Keratinocyte (primary cell): ENCODE measurements around the gene ABCD3. TPM values are rescaled to one million over a fixed set of nuclear protein-coding genes. Genes with fewer than 3 reads are reported as not detected.

Experiments
- DNase-seq: peaks from one replicate; pipeline ENCODE4 v3.0.0-alpha.2; 2011; ENCODE audit warnings: low read depth, missing footprints, low spot score
- FAIRE-seq: peaks from 2 replicates; lab custom pipeline; 2011; peaks lifted over from hg19 to GRCh38; lab: Jason Lieb, UNC
- H2AFZ ChIP-seq: 2 replicates; pipeline ENCODE4 v1.6.0; 2012; ENCODE audit warnings: low read length, control low read depth, inconsistent platforms; ENCODE audit not compliant: control insufficient read depth
- H3K27ac ChIP-seq: 2 replicates; pipeline ENCODE4 v1.5.1; 2011; ENCODE audit warnings: low read length; ENCODE audit not compliant: control insufficient read depth, insufficient read depth
- H3K27me3 ChIP-seq: 3 replicates; pipeline ENCODE4 v1.6.0; 2011; ENCODE audit warnings: low read length; ENCODE audit not compliant: control insufficient read depth, insufficient read depth; ENCODE audit errors: extremely low read depth
- H3K36me3 ChIP-seq, 2 experiments: 2 replicates in 1 of 2; 3 replicates in 1 of 2; pipeline ENCODE4 v1.5.1; 2011; ENCODE audit warnings: low read length in 2 of 2, mild to moderate bottlenecking in 1 of 2; ENCODE audit not compliant: control insufficient read depth in 2 of 2, insufficient read depth in 2 of 2; ENCODE audit errors: extremely low read depth in 1 of 2
- H3K4me1 ChIP-seq: 3 replicates; pipeline ENCODE4 v1.5.1; 2011; ENCODE audit warnings: low read length; ENCODE audit not compliant: control insufficient read depth, insufficient read depth; ENCODE audit errors: extremely low read depth
- H3K4me2 ChIP-seq: 3 replicates; pipeline ENCODE4 v1.6.0; 2011; ENCODE audit warnings: low read depth, low read length; ENCODE audit not compliant: control insufficient read depth, insufficient read depth; ENCODE audit errors: extremely low read depth
- H3K4me3 ChIP-seq, 3 experiments: fragments of 200-600 bp in 1 of 3; sonication (generic) in 1 of 3; 2 replicates in 2 of 3; 3 replicates in 1 of 3; pipeline ENCODE4 v1.5.1; 2011 to 2016; ENCODE audit warnings: low read length in 3 of 3, mild to moderate bottlenecking in 3 of 3, control low read depth in 2 of 3, inconsistent platforms in 1 of 3, low read depth in 1 of 3, mixed read lengths in 1 of 3, mixed run types in 1 of 3, moderate library complexity in 1 of 3; ENCODE audit not compliant: control insufficient read depth in 2 of 3, insufficient read depth in 2 of 3; ENCODE audit errors: extremely low read depth in 1 of 3
- H3K79me2 ChIP-seq: 2 replicates; pipeline ENCODE4 v1.6.0; 2012; ENCODE audit warnings: low read length; ENCODE audit not compliant: control insufficient read depth, insufficient read depth
- H3K9ac ChIP-seq: 3 replicates; pipeline ENCODE4 v1.6.0; 2011; ENCODE audit warnings: low read length; ENCODE audit not compliant: control insufficient read depth, insufficient read depth; ENCODE audit errors: extremely low read depth
- H3K9me1 ChIP-seq: 3 replicates; pipeline ENCODE4 v1.6.0; 2011; ENCODE audit warnings: low read length; ENCODE audit not compliant: control insufficient read depth, insufficient read depth; ENCODE audit errors: extremely low read depth
- H3K9me3 ChIP-seq: 2 replicates; pipeline ENCODE4 v1.5.1; 2012; ENCODE audit warnings: low read depth, low read length; ENCODE audit not compliant: control insufficient read depth
- H4K20me1 ChIP-seq: 3 replicates; pipeline ENCODE4 v1.6.0; 2011; ENCODE audit warnings: low read length; ENCODE audit not compliant: control insufficient read depth, insufficient read depth; ENCODE audit errors: extremely low read depth
- CTCF ChIP-seq, 3 experiments: IDR thresholded peaks in 1 of 3; conservative IDR thresholded peaks in 1 of 3; optimal IDR thresholded peaks in 1 of 3; 2 replicates in 2 of 3; 3 replicates in 1 of 3; pipeline versions ENCODE3 to v1.5.1; 2011; ENCODE audit warnings: low read length in 3 of 3, mild to moderate bottlenecking in 3 of 3, moderate library complexity in 2 of 3, control low read depth in 1 of 3, inconsistent platforms in 1 of 3; ENCODE audit not compliant: insufficient read depth in 2 of 3; ENCODE audit errors: extremely low read depth in 1 of 3
- EZH2 ChIP-seq: IDR thresholded peaks from one replicate; pipeline ENCODE4 v1.6.1; 2012; ENCODE audit warnings: inconsistent platforms, mild to moderate bottlenecking, low read length, moderate library complexity
- dilution Hi-C: fragments of 300-500 bp; cut with MboI; formaldehyde crosslinking; loops from one replicate; pipeline ENCODE4 v1.7.0; 2020; ENCODE audit warnings: low sequenced_read_pairs; ENCODE audit not compliant: extremely low pct_ligation_motif_present
- polyA plus RNA-seq, 5 experiments: library from polyadenylated mRNA; depleted of rRNA in 3 of 5; stranded (reverse) in 3 of 5; stranded (forward) in 1 of 5; unstranded in 1 of 5; fragments of >200 nt; gene quantifications; 1 replicate in 1 of 5; 2 replicates in 3 of 5; 3 replicates in 1 of 5; pipeline versions ENCODE4 v1.2.1 to v1.2.3, GENCODE V29; 2011 to 2012; ENCODE audit warnings: missing spikeins in 2 of 5, low read depth in 1 of 5, low replicate concordance in 1 of 5

ABCD3 gene
- polyA plus RNA-seq, 1 donor (not counting 4 experiments of a cell fraction or from before 2014, with no cell fraction given), result 34.9 TPM

- Histone ChIP-seq H3K27ac (peak overlapping the region; percentile 59), H4K20me1 (peaks cover 46% of the 10 kb centered on the region), H3K4me3 (peak overlapping the region; percentile 77 to 91 (median 82)), H3K9me1 (no peaks in the 10 kb centered on the region), H3K79me2 (peaks cover 60% of the 10 kb centered on the region), H3K27me3 (no peaks in the 10 kb centered on the region), H2AFZ (no peak overlapping the region), H3K4me2 (peak overlapping the region; percentile 55), H3K9ac (peak overlapping the region; percentile 86), H3K36me3 (peaks cover 45 to 58% of the 10 kb centered on the region in 2 experiments), H3K4me1 (peaks cover 7% of the 10 kb centered on the region), H3K9me3 (no peaks in the 10 kb centered on the region)
- dilution Hi-C loops, result no loop called here
- TF ChIP-seq EZH2 (no peak), CTCF (optimal IDR thresholded peaks at IDR 0.05 in 1 of 3, IDR thresholded peaks at IDR 0.05 in 1 of 3, conservative IDR thresholded peaks at IDR 0.05 in 1 of 3; ENCODE audit: extremely low read depth in 1 of 3, insufficient read depth in 2 of 3, low read length in 3 of 3) (no peak)
- DNase-seq (no peak), FAIRE-seq (no peak)
These were observed 120.1 kb downstream of the ABCD3 start for GRCh38 chr1:94538243-94538827.

GRCh38 chr1:94539496-94539895 lies 121.3 kb downstream of the ABCD3 start:
- peaks cover 17% of the 10 kb centered on the region for H3K4me1 ChIP-seq
- no peak overlapping the region for H2AFZ ChIP-seq
- H3K4me2 ChIP-seq, result peak overlapping the region; percentile 55
- H3K36me3 ChIP-seq, result peaks cover 44 to 52% of the 10 kb centered on the region in 2 experiments
- no peak for TF ChIP-seq EZH2
- peak in 1 of 3 experiments; percentile 8 for TF ChIP-seq CTCF (optimal IDR thresholded peaks at IDR 0.05 in 1 of 3, IDR thresholded peaks at IDR 0.05 in 1 of 3, conservative IDR thresholded peaks at IDR 0.05 in 1 of 3; ENCODE audit: extremely low read depth in 1 of 3, insufficient read depth in 2 of 3, low read length in 3 of 3)
- H3K4me3 ChIP-seq, result peak overlapping the region; percentile 77 to 91 (median 82)
- no peaks in the 10 kb centered on the region for H3K27me3 ChIP-seq
- H3K27ac ChIP-seq, result peak overlapping the region; percentile 59
- peak overlapping the region; percentile 86 for H3K9ac ChIP-seq
- peaks cover 46% of the 10 kb centered on the region for H4K20me1 ChIP-seq
- H3K79me2 ChIP-seq, result peaks cover 69% of the 10 kb centered on the region
- no peaks in the 10 kb centered on the region for H3K9me3 ChIP-seq
- dilution Hi-C loops, result no loop called here
- peak; percentile 71 for FAIRE-seq
- DNase-seq, result no peak
- H3K9me1 ChIP-seq, result no peaks in the 10 kb centered on the region
